ENCODE measurements around the gene NFASC. TPM values are rescaled to one million over a fixed set of nuclear protein-coding genes. Genes with fewer than 3 reads are reported as not detected.

NFASC gene
- total and polyA plus RNA-seq, 3 donors from 2014 or later: 9.9 to 13.9 (median 10.2) TPM

DNA sequence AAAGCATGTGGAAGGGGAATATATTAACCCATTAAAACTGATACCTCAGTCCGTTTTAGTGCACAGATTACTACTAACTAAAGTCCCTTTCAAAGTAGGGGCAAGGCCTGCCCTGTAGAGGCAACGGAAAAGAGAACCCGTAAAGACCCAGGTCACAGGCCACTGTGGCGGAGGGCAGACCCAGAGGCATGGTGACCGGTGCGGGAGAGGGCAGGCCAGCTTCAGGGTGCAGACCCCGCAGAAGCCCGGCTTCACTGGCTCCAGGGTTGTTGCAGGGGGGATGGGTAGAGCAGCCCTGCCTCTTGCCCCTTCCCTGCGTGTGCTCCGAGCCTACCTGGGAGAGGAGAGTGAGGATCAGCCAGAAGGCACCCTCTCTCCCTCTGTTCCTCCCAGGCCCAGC is 190.1 kb downstream of the NFASC start:
- intact Hi-C loops (cut with DNase I; ENCODE audit: low total_unique reads): no loop called here
- Histone ChIP-seq H3K4me3 (no peak overlapping the region), H3K36me3 (ENCODE audit: low read depth, missing control alignments) (no peaks in the 10 kb centered on the region), H3K27me3 (no peaks in the 10 kb centered on the region), H3K9me3 (no peaks in the 10 kb centered on the region), H3K27ac (no peak overlapping the region), H3K4me1 (no peaks in the 10 kb centered on the region)
- no peak for TF ChIP-seq POLR2A (IDR thresholded peaks at IDR 0.05)
- TF ChIP-seq, protein P1, sequence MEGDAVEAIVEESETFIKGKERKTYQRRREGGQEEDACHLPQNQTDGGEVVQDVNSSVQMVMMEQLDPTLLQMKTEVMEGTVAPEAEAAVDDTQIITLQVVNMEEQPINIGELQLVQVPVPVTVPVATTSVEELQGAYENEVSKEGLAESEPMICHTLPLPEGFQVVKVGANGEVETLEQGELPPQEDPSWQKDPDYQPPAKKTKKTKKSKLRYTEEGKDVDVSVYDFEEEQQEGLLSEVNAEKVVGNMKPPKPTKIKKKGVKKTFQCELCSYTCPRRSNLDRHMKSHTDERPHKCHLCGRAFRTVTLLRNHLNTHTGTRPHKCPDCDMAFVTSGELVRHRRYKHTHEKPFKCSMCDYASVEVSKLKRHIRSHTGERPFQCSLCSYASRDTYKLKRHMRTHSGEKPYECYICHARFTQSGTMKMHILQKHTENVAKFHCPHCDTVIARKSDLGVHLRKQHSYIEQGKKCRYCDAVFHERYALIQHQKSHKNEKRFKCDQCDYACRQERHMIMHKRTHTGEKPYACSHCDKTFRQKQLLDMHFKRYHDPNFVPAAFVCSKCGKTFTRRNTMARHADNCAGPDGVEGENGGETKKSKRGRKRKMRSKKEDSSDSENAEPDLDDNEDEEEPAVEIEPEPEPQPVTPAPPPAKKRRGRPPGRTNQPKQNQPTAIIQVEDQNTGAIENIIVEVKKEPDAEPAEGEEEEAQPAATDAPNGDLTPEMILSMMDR (IDR thresholded peaks at IDR 0.05): no peak
- WGBS, 2 donors: 84 to 93% methylated on average over 10 of the region's 10 CpGs
- DNase-seq: no peak

DNA sequence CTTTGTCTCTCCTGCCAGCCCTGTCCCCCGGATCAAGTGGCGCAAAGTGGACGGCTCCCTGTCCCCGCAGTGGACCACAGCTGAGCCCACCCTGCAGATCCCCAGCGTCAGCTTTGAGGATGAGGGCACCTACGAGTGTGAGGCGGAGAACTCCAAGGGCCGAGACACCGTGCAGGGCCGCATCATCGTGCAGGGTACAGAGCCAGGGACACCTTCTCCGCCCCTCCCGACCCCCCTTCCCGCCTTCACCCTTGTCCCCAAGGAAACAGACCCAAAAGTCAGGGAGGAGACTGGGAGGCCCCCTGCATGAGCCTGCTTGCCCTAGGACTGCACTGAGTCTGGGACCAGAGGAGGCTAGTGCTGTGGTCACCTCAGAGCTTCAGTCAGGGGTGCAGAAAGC is 190.6 kb downstream of the NFASC start:
- H3K4me3 ChIP-seq: no peak overlapping the region
- intact Hi-C loops (cut with DNase I; ENCODE audit: low total_unique reads): no loop called here
- 81 to 87% methylated on average over 10 to 14 of the region's 14 CpGs for whole genome bisulfite sequencing, 2 donors
- H3K36me3 ChIP-seq (ENCODE audit: low read depth, missing control alignments): no peaks in the 10 kb centered on the region
- no peak for DNase-seq
- TF ChIP-seq, protein P1 (IDR thresholded peaks at IDR 0.05): no peak
- TF ChIP-seq POLR2A (IDR thresholded peaks at IDR 0.05): no peak
- H3K4me1 ChIP-seq: no peaks in the 10 kb centered on the region
- no peak overlapping the region for H3K27ac ChIP-seq
- H3K27me3 ChIP-seq: no peaks in the 10 kb centered on the region
- H3K9me3 ChIP-seq: no peaks in the 10 kb centered on the region

DNA sequence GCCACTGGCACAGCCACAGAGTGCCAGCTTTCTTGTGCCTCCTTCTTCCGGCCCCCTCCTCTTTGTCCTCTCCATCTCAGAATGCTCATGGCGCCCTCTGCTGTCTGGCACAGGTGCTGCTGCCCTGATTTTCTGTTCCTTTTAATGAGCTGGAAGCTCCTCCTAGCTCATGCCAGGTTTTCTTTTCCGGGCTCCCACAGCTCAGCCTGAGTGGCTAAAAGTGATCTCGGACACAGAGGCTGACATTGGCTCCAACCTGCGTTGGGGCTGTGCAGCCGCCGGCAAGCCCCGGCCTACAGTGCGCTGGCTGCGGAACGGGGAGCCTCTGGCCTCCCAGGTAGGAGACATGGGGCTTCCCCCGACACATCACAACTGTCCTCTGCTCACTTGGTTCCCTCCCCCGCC is 191.0 kb downstream of the NFASC start:
- no peak overlapping the region for H3K27ac ChIP-seq
- no peaks in the 10 kb centered on the region for H3K4me1 ChIP-seq
- peak; percentile 88 for DNase-seq
- H3K4me3 ChIP-seq: no peak overlapping the region
- H3K9me3 ChIP-seq: no peaks in the 10 kb centered on the region
- WGBS, 2 donors: 29 to 45% methylated on average over 12 to 13 of the region's 13 CpGs
- no peaks in the 10 kb centered on the region for H3K27me3 ChIP-seq
- TF ChIP-seq POLR2A (IDR thresholded peaks at IDR 0.05): no peak
- TF ChIP-seq, protein P1 (IDR thresholded peaks at IDR 0.05): peak; percentile 71 to 85 (median 85)
- intact Hi-C loops (cut with DNase I; ENCODE audit: low total_unique reads): no loop called here
- H3K36me3 ChIP-seq (ENCODE audit: low read depth, missing control alignments): no peaks in the 10 kb centered on the region

DNA sequence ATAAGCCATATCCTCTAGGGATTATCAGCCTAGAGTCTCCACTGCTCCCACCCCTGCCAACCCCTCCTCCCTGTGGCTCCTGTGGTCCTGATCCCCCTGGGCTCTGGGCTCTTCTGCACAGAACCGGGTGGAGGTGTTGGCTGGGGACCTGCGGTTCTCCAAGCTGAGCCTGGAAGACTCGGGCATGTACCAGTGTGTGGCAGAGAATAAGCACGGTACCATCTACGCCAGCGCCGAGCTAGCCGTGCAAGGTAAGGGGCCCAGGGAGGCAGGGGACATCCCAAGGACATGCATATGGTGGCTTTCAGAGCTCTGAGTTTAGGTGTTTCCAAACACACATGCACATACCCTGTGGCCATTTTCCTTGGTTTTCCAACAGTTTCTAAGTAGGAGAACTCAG is 191.7 kb downstream of the NFASC start:
- H3K9me3 ChIP-seq: no peaks in the 10 kb centered on the region
- no peak overlapping the region for H3K4me3 ChIP-seq
- no peaks in the 10 kb centered on the region for H3K36me3 ChIP-seq (ENCODE audit: low read depth, missing control alignments)
- WGBS, 2 donors: 94% methylated on average over 7 to 8 of the region's 8 CpGs
- intact Hi-C loops (cut with DNase I; ENCODE audit: low total_unique reads): no loop called here
- TF ChIP-seq POLR2A (IDR thresholded peaks at IDR 0.05): no peak
- TF ChIP-seq, protein P1 (IDR thresholded peaks at IDR 0.05): no peak
- H3K27me3 ChIP-seq: no peaks in the 10 kb centered on the region
- H3K27ac ChIP-seq: no peak overlapping the region
- H3K4me1 ChIP-seq: no peaks in the 10 kb centered on the region
- DNase-seq: no peak

DNA sequence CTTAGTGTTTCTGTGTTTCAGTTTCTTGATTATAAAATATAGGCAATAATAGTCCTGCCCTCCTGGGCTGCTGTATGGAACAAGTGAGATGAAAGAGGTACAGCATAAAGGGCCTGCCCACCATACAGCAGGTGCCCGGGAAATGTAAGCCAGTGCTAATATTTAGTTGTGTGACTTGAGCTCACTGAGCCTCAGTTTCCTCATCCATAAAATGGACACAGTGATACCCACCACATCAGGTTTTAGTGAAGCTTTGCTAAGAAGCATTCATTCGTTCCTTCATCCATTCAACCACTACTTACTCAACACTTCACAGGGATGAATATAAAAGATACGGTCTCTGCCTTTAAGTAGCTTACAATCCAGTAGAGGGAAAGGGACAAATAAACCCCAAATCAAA is 192.2 kb downstream of the NFASC start:
- Histone ChIP-seq H3K4me1 (no peaks in the 10 kb centered on the region), H3K36me3 (ENCODE audit: low read depth, missing control alignments) (no peaks in the 10 kb centered on the region), H3K27ac (no peak overlapping the region), H3K9me3 (no peaks in the 10 kb centered on the region), H3K4me3 (no peak overlapping the region), H3K27me3 (no peaks in the 10 kb centered on the region)
- no peak for DNase-seq
- no peak for TF ChIP-seq POLR2A (IDR thresholded peaks at IDR 0.05)
- TF ChIP-seq, protein P1 (IDR thresholded peaks at IDR 0.05): no peak
- intact Hi-C loops (cut with DNase I; ENCODE audit: low total_unique reads): no loop called here
- WGBS, 2 donors: 95 to 98% methylated on average over 3 of the region's 3 CpGs

Measured in testis (tissue), 3 donors.